HEK293T (cell line): ENCODE measurements around the gene MAP3K14.

ENCODE experiments used
- CTCF ChIA-PET: fragments of 350-600 bp; formaldehyde crosslinking; extraction: SDS; loops from one replicate; lab custom pipeline; 2021; ENCODE audit warnings: antibody characterized with exemption, inconsistent platforms; lab: Yijun Ruan, JAX
- POLR2A ChIA-PET: fragments of 350-600 bp; formaldehyde crosslinking; extraction: SDS; loops from one replicate; lab custom pipeline; 2020; ENCODE audit warnings: antibody characterized with exemption, inconsistent platforms; lab: Yijun Ruan, JAX
- DNase-seq: peaks from one replicate; pipeline ENCODE4 v3.0.0; 2012; ENCODE audit warnings: mixed read lengths; ENCODE audit errors: extremely low spot score
- ARNT ChIP-seq: fragments of 450-650 bp; IDR thresholded peaks from 2 replicates; pipeline ENCODE4 v1.6.1; 2017; ENCODE audit warnings: mild to moderate bottlenecking
- BHLHE40 ChIP-seq: fragments of 450-650 bp; IDR thresholded peaks from 2 replicates; pipeline ENCODE4 v1.6.1; 2016; ENCODE audit warnings: mild to moderate bottlenecking, moderate library complexity, borderline replicate concordance
- CTBP1 ChIP-seq: fragments of 450-650 bp; IDR thresholded peaks from 2 replicates; pipeline ENCODE4 v1.6.1; 2016; ENCODE audit warnings: borderline replicate concordance
- ELF4 ChIP-seq: fragments of 450-650 bp; IDR thresholded peaks from 2 replicates; pipeline ENCODE4 v1.6.1; 2017; ENCODE audit warnings: antibody characterized with exemption
- FOXA1 ChIP-seq: fragments of 450-650 bp; IDR thresholded peaks from 2 replicates; pipeline ENCODE4 v1.6.1; 2016; ENCODE audit warnings: mild to moderate bottlenecking
- FOXK2 ChIP-seq: fragments of 450-650 bp; IDR thresholded peaks from 2 replicates; pipeline ENCODE4 v1.6.1; 2016; ENCODE audit warnings: mild to moderate bottlenecking
- FOXM1 ChIP-seq: fragments of 450-650 bp; IDR thresholded peaks from 2 replicates; pipeline ENCODE4 v1.6.1; 2017; ENCODE audit warnings: mild to moderate bottlenecking, borderline replicate concordance
- HDGF ChIP-seq: fragments of 450-650 bp; IDR thresholded peaks from 2 replicates; pipeline ENCODE4 v1.6.1; 2017; ENCODE audit warnings: antibody characterized with exemption, borderline replicate concordance
- L3MBTL2 ChIP-seq: fragments of 450-650 bp; conservative IDR thresholded peaks from 2 replicates; pipeline ENCODE4 v1.6.1; 2016; ENCODE audit warnings: mild to moderate bottlenecking
- LEF1 ChIP-seq: fragments of 450-650 bp; IDR thresholded peaks from 2 replicates; pipeline ENCODE4 v1.6.1; 2017; ENCODE audit warnings: mild to moderate bottlenecking, borderline replicate concordance
- NFRKB ChIP-seq: fragments of 450-650 bp; IDR thresholded peaks from 2 replicates; pipeline ENCODE4 v1.6.1; 2016; ENCODE audit warnings: mild to moderate bottlenecking, moderate library complexity
- SP1 ChIP-seq: fragments of 450-650 bp; IDR thresholded peaks from 2 replicates; pipeline ENCODE4 v1.6.1; 2017
- SUZ12 ChIP-seq: fragments of 450-650 bp; IDR thresholded peaks from 2 replicates; pipeline ENCODE4 v1.6.1; 2016; ENCODE audit warnings: mild to moderate bottlenecking
- TARDBP ChIP-seq: fragments of 450-650 bp; IDR thresholded peaks from 2 replicates; pipeline ENCODE4 v1.6.1; 2016
- ZNF384 ChIP-seq: fragments of 450-650 bp; IDR thresholded peaks from 2 replicates; pipeline ENCODE4 v1.6.1; 2016
- TF ChIP-seq, protein P1 (sequence below): fragments of 450-650 bp; IDR thresholded peaks from 2 replicates; pipeline ENCODE4 v1.6.1; 2016

Gene MAP3K14

DNA sequence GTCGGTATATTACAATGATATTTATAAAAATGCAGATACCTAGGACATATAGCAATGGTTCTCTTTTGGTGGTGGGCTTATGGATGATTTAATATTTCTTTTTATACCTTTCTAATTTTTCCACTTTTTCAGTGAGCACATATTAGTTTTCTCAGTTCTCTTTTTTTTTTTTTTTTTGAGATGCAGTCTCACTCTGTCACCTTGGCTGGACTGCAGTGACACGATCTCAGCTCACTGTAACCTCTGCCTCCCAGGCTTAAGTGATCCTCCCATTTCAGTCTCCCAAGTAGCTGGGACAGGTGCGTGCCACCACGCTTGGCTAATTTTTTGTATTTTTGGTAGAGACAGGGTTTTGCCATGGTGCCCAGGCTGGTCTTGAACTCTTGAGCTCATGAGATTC lies 15.1 kb downstream of the MAP3K14 start:
- ChIA-PET POLR2A (interaction anchor here (2.1 kb wide), 1 partner anchor 10 kb away, joined by 8 read pairs; no protein-coding TSS in a partner anchor), CTCF (no interaction called here)
- DNase-seq, result no peak
- no peak for TF ChIP-seq TARDBP
- TF ChIP-seq, protein P1, sequence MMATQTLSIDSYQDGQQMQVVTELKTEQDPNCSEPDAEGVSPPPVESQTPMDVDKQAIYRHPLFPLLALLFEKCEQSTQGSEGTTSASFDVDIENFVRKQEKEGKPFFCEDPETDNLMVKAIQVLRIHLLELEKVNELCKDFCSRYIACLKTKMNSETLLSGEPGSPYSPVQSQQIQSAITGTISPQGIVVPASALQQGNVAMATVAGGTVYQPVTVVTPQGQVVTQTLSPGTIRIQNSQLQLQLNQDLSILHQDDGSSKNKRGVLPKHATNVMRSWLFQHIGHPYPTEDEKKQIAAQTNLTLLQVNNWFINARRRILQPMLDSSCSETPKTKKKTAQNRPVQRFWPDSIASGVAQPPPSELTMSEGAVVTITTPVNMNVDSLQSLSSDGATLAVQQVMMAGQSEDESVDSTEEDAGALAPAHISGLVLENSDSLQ, result no peak
- no peak for TF ChIP-seq NFRKB
- TF ChIP-seq ZNF384, result no peak
- no peak for TF ChIP-seq CTBP1
- no peak for TF ChIP-seq ARNT
- TF ChIP-seq LEF1, result no peak
- no peak for TF ChIP-seq SUZ12
- TF ChIP-seq FOXK2, result no peak
- no peak for TF ChIP-seq SP1
- TF ChIP-seq ELF4, result no peak
- no peak for TF ChIP-seq FOXM1
- no peak for TF ChIP-seq BHLHE40
- no peak for TF ChIP-seq L3MBTL2

DNA sequence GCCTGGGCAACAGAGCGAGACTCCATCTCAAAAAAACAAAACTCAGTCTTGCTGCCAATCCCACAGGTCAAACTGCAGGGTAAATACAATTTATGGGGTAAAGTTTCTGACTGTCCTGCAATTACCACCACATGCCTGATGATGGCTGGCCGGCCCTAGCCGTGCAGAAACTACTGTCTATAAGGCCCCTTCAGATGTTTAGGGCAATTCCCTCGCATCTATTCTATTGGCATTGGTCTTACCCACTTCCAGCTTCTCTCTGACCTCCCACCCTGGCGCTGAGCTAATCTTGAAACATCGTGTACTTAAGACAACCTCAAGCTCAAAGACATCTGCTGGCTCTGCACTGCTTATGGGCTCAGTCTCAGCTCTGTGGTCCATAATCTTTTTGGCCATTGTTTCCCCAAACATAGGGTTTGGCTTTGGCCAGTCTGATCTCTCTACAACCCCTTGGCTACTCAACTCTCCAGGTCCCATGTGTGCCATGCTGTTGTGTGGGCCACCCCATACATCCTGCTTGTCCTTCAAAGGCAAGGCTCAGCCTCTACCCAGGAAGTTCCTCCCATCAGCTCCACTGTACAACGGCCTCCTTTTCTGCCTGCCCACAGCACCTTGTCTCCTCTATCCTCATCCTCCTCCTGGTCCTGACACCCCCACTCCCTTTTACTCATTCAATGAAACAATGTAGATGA lies 16.6 kb downstream of the MAP3K14 start:
- no peak for DNase-seq
- POLR2A ChIA-PET, result interaction anchor here (1.5 kb wide), 1 partner anchor 17 kb away, joined by 4 read pairs; the partner anchor contains the start of gene MAP3K14
- CTCF ChIA-PET, result interaction anchor here (0.5 to 1.2 kb wide), 2 partner anchors 23 to 148 kb away, joined by 3 to 4 read pairs; no protein-coding TSS in a partner anchor
- TF ChIP-seq, protein P1, result no peak
- TF ChIP-seq FOXK2 (no peak), TARDBP (no peak), SUZ12 (no peak), L3MBTL2 (no peak), ELF4 (no peak), LEF1 (no peak), FOXA1 (no peak), HDGF (no peak), CTBP1 (no peak), BHLHE40 (no peak), ARNT (no peak), FOXM1 (no peak), SP1 (no peak), ZNF384 (no peak)

DNA sequence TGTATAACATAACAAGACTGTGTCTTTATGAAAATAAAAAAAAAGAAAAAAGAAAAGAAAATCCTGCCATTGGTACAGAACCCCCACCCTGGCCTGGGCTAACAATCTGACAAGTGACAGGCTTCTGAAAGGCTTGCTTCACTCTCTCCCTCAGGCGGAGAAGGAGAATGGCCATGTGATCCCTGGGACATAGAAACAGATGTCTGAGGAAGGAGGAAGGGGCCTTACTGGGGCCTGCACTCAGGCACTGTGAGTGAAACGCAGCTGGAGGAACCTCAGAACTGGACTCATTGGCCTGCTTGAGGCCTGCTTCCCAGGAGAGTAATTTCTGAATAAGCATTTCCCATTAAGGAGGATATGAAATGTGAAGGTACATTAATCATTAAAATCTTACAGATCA lies 17.5 kb downstream of the MAP3K14 start:
- TF ChIP-seq SUZ12, result no peak
- TF ChIP-seq, protein P1, result no peak
- no peak for TF ChIP-seq ELF4
- no peak for TF ChIP-seq FOXM1
- no peak for TF ChIP-seq FOXK2
- TF ChIP-seq FOXA1, result no peak
- TF ChIP-seq NFRKB, result no peak
- TF ChIP-seq ZNF384, result no peak
- TF ChIP-seq CTBP1, result no peak
- no peak for TF ChIP-seq BHLHE40
- CTCF ChIA-PET, result interaction anchor here (0.5 kb wide), 1 partner anchor 147 kb away, joined by 3 read pairs; no protein-coding TSS in a partner anchor
- POLR2A ChIA-PET, result interaction anchor here (1.5 kb wide), 1 partner anchor 17 kb away, joined by 4 read pairs; the partner anchor contains the start of gene MAP3K14
- DNase-seq, result no peak

DNA sequence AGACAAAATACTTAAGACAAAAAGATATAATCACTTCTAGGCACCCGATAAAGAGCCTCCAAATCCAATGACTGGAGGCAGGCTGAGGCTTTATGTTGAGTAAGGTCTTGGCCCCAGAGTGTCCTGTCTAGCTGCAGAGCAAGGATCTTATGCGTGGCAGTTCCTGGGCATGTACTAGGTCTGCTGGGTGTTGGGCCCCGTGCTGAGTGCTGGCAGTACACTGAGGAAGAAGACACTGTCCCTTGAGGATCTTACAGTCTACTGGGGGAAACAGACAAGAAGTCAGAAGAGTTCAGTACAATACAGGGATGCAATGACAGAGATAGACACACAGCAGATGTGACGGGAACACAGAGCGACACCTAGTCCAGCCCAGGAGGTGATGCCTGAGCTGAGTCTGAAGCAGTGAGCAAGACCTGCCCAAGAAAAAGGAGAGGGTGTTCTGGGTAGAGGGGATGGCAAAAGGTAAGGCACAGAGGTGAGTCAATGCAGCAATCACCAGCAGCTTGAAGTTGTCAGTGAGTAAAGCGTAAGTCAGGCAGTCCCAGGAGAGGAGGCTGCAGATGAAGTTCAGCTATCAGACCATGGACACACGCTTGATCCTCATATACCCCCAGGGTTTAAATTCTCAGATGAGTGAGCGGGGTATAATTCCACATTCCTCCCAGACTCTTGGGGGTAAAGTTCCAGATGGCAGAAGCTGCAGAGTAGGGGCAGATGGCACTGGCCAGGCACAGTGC lies 18.1 kb downstream of the MAP3K14 start:
- DNase-seq, result no peak
- no peak for TF ChIP-seq CTBP1
- TF ChIP-seq SUZ12, result no peak
- no peak for TF ChIP-seq LEF1
- TF ChIP-seq SP1, result no peak
- TF ChIP-seq NFRKB, result no peak
- no peak for TF ChIP-seq ELF4
- no peak for TF ChIP-seq ZNF384
- no peak for TF ChIP-seq FOXK2
- TF ChIP-seq L3MBTL2, result no peak
- CTCF ChIA-PET, result no interaction called here
- POLR2A ChIA-PET, result interaction anchor here (1.5 kb wide), 1 partner anchor 18 kb away, joined by 4 read pairs; the partner anchor contains the start of gene MAP3K14

DNA sequence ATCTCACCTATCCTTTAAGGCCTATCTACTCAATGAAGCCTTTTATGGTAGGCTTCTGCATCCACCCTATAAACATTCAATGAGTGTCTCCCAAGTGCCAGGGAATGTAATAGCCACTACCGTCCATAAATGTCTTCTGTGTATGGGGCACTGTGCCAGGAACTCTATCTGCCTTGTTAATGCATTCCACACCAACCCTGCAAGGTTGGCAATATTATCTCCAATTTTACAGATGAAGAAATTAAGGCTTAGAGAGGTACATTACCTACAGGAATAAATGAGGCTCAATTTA lies 20.0 kb downstream of the MAP3K14 start:
- no peak for DNase-seq
- CTCF ChIA-PET, result interaction anchor here (0.6 kb wide), 1 partner anchor 49 kb away, joined by 3 read pairs; no protein-coding TSS in a partner anchor
- POLR2A ChIA-PET, result no interaction called here
- TF ChIP-seq, protein P1, result no peak
- TF ChIP-seq L3MBTL2 (no peak), TARDBP (no peak), FOXA1 (no peak), FOXM1 (no peak), ZNF384 (no peak), HDGF (no peak), BHLHE40 (no peak), CTBP1 (no peak), LEF1 (no peak), ELF4 (no peak), ARNT (no peak)
